GM23338 (cell line): ENCODE data around the gene CEACAM5. TPM values are rescaled to one million over a fixed set of nuclear protein-coding genes. Genes with fewer than 3 reads are reported as not detected.

ENCODE experiments used
- ATAC-seq: fragments of 200-7000 bp; cut with Tn5 transposase; 3 replicates; pipeline ENCODE4 v1.9.1; 2020
- DNase-seq: peaks from one replicate; pipeline ENCODE4 v3.0.0-alpha.2; 2015; ENCODE audit warnings: low spot score
- H2AFZ ChIP-seq: fragments of 200-600 bp; sonication (generic); 2 replicates; pipeline ENCODE4 v1.8.0; 2016; ENCODE audit warnings: antibody characterized with exemption, mild to moderate bottlenecking, moderate library complexity
- H3F3A ChIP-seq: fragments of 200-600 bp; sonication (generic); replicated peaks from 2 replicates; pipeline ENCODE4 v1.8.0; 2017; ENCODE audit warnings: antibody characterized with exemption, mixed run types, low read depth
- H3K27ac ChIP-seq: fragments of 200-600 bp; sonication (generic); 2 replicates; pipeline ENCODE4 v1.6.1; 2016; ENCODE audit warnings: low read depth
- H3K27me3 ChIP-seq: fragments of 200-600 bp; sonication (generic); 2 replicates; pipeline ENCODE4 v1.8.0; 2016; ENCODE audit warnings: mild to moderate bottlenecking, mixed run types, moderate library complexity; ENCODE audit not compliant: insufficient read depth
- H3K36me3 ChIP-seq: fragments of 200-600 bp; sonication (generic); 2 replicates; pipeline ENCODE4 v1.8.0; 2016; ENCODE audit warnings: mild to moderate bottlenecking; ENCODE audit not compliant: insufficient read depth
- H3K4me1 ChIP-seq: fragments of 200-600 bp; sonication (generic); 2 replicates; pipeline ENCODE4 v1.8.0; 2016; ENCODE audit warnings: mild to moderate bottlenecking, moderate library complexity; ENCODE audit not compliant: insufficient read depth
- H3K4me2 ChIP-seq: fragments of 200-600 bp; sonication (generic); 2 replicates; pipeline ENCODE4 v1.7.1; 2017; ENCODE audit warnings: mixed run types
- H3K4me3 ChIP-seq: fragments of 200-600 bp; sonication (generic); 2 replicates; pipeline ENCODE4 v1.6.1; 2016; ENCODE audit warnings: mixed run types
- H3K79me2 ChIP-seq: fragments of 200-600 bp; sonication (generic); replicated peaks from 2 replicates; pipeline ENCODE4 v1.8.0; 2017; ENCODE audit warnings: mild to moderate bottlenecking; ENCODE audit not compliant: insufficient read depth
- H3K9me2 ChIP-seq: fragments of 200-600 bp; sonication (generic); 2 replicates; pipeline ENCODE4 v1.8.0; 2017; ENCODE audit not compliant: insufficient read depth
- H4K20me1 ChIP-seq: fragments of 200-600 bp; sonication (generic); replicated peaks from 2 replicates; pipeline ENCODE4 v1.8.0; 2017; ENCODE audit warnings: mild to moderate bottlenecking; ENCODE audit not compliant: insufficient read depth
- H3K27ac Mint-ChIP-seq: 2 replicates; pipeline ENCODE4 v1.8.0; 2020; ENCODE audit warnings: inconsistent platforms, mild to moderate bottlenecking, moderate library complexity, mixed read lengths
- H3K27me3 Mint-ChIP-seq: 3 replicates; pipeline ENCODE4 v1.8.0; 2022; ENCODE audit warnings: low read depth, mild to moderate bottlenecking, moderate library complexity, mixed read lengths, inconsistent platforms; ENCODE audit not compliant: insufficient read depth, poor library complexity
- H3K36me3 Mint-ChIP-seq: 3 replicates; pipeline ENCODE4 v1.8.0; 2021; ENCODE audit warnings: low read depth, mild to moderate bottlenecking, inconsistent platforms, moderate library complexity, mixed read lengths
- H3K4me1 Mint-ChIP-seq: 3 replicates; pipeline ENCODE4 v1.8.0; 2020; ENCODE audit warnings: mild to moderate bottlenecking, inconsistent platforms, mixed read lengths
- H3K4me3 Mint-ChIP-seq: 3 replicates; pipeline ENCODE4 v1.8.0; 2021; ENCODE audit warnings: moderate library complexity, mild to moderate bottlenecking, inconsistent platforms, mixed read lengths
- H3K9me3 Mint-ChIP-seq: 3 replicates; pipeline ENCODE4 v1.8.0; 2020; ENCODE audit warnings: moderate library complexity, mild to moderate bottlenecking, inconsistent platforms, mixed read lengths
- CREB1 ChIP-seq: fragments of 250-450 bp; sonication (Bioruptor Pico); IDR thresholded peaks from 2 replicates; pipeline ENCODE4 v1.5.0; 2020; ENCODE audit warnings: low read depth, mild to moderate bottlenecking, moderate library complexity
- EZH2 ChIP-seq: fragments of 200-600 bp; sonication (generic); IDR thresholded peaks from one replicate; pipeline ENCODE4 v1.8.0; 2017; ENCODE audit warnings: antibody characterized with exemption, mild to moderate bottlenecking, low read depth; ENCODE audit not compliant: unreplicated experiment
- EZH2phosphoT487 ChIP-seq: fragments of 200-600 bp; sonication (generic); IDR thresholded peaks from one replicate; pipeline ENCODE4 v1.8.1; 2018; ENCODE audit warnings: antibody characterized with exemption; ENCODE audit not compliant: unreplicated experiment
- JUNB ChIP-seq: IDR thresholded peaks from one replicate; pipeline ENCODE4 v1.6.1; 2016; ENCODE audit warnings: antibody characterized with exemption; ENCODE audit not compliant: unreplicated experiment
- NANOG ChIP-seq: IDR thresholded peaks from 2 replicates; pipeline ENCODE4 v1.6.1; 2016; ENCODE audit warnings: antibody characterized with exemption, borderline replicate concordance
- POLR2AphosphoS5 ChIP-seq: IDR thresholded peaks from 2 replicates; pipeline ENCODE4 v1.6.1; 2016; ENCODE audit warnings: antibody characterized with exemption, low read depth
- STAT1 ChIP-seq: IDR thresholded peaks from one replicate; pipeline ENCODE4 v1.6.1; 2016; ENCODE audit warnings: antibody characterized with exemption; ENCODE audit not compliant: unreplicated experiment
- ZNF114 ChIP-seq: fragments of 250-450 bp; sonication (Bioruptor Pico); IDR thresholded peaks from 2 replicates; pipeline ENCODE4 v1.5.0; 2020; ENCODE audit warnings: mild to moderate bottlenecking, moderate library complexity
- ZNF331 ChIP-seq: fragments of 250-450 bp; sonication (Bioruptor Pico); IDR thresholded peaks from 2 replicates; pipeline ENCODE4 v1.5.0; 2020; ENCODE audit warnings: low read depth, mild to moderate bottlenecking, moderate library complexity
- polyA plus RNA-seq: library from polyadenylated mRNA; unstranded; fragments of >200 nt; fragmentation: Nextera tagmentation; extraction: Ambion mirVana; gene quantifications from 2 replicates; pipeline ENCODE4 v1.2.1, GENCODE V29; 2016
- total RNA-seq: library from RNA; depleted of rRNA; stranded (reverse); fragments of >200 nt; shearing (Covaris generic); gene quantifications from 2 replicates; pipeline ENCODE4 v1.2.3, GENCODE V29; 2014
- TF ChIP-seq, protein P1 (sequence below), 2 experiments: fragments of 200-600 bp in 1 of 2; sonication (generic) in 1 of 2; conservative IDR thresholded peaks; 2 replicates each; pipeline versions ENCODE4 v1.5.1 to v1.6.1; 2016 to 2017; ENCODE audit warnings: antibody characterized with exemption in 2 of 2, low read depth in 2 of 2, mild to moderate bottlenecking in 2 of 2, moderate library complexity in 1 of 2
- TF ChIP-seq, protein P2 (sequence below): IDR thresholded peaks from 2 replicates; pipeline ENCODE4 v1.6.1; 2016; ENCODE audit warnings: antibody characterized with exemption
- TF ChIP-seq, protein P3 (sequence below): fragments of 250-450 bp; sonication (Bioruptor Pico); IDR thresholded peaks from 2 replicates; pipeline ENCODE4 v1.5.0; 2020; ENCODE audit warnings: mild to moderate bottlenecking, moderate library complexity
- TF ChIP-seq, protein P4 (sequence below): IDR thresholded peaks from one replicate; pipeline ENCODE4 v1.6.1; 2018; ENCODE audit warnings: antibody characterized with exemption; ENCODE audit not compliant: unreplicated experiment

CEACAM5 gene
- total and polyA plus RNA-seq, 2 experiments from 2014 or later = not detected

DNA sequence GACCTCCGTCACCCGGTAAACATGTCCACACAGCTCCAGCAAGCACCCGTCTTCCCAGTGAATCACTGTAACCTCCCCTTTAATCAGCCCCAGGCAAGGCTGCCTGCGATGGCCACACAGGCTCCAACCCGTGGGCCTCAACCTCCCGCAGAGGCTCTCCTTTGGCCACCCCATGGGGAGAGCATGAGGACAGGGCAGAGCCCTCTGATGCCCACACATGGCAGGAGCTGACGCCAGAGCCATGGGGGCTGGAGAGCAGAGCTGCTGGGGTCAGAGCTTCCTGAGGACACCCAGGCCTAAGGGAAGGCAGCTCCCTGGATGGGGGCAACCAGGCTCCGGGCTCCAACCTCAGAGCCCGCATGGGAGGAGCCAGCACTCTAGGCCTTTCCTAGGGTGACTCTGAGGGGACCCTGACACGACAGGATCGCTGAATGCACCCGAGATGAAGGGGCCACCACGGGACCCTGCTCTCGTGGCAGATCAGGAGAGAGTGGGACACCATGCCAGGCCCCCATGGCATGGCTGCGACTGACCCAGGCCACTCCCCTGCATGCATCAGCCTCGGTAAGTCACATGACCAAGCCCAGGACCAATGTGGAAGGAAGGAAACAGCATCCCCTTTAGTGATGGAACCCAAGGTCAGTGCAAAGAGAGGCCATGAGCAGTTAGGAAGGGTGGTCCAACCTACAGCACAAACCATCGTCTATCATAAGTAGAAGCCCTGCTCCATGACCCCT is 9.0 kb upstream of the CEACAM5 start:
- Histone ChIP-seq H4K20me1 (peaks cover 4% of the 10 kb centered on the region; the same call in 1 of the 2 replicates), H3K9me2 (no peaks in the 10 kb centered on the region), H3K4me1 (no peaks in the 10 kb centered on the region), H3K27ac (no peak overlapping the region), H3F3A (no peaks in the 10 kb centered on the region), H3K36me3 (no peaks in the 10 kb centered on the region), H2AFZ (no peak overlapping the region), H3K4me2 (no peak overlapping the region), H3K79me2 (no peaks in the 10 kb centered on the region), H3K27me3 (no peaks in the 10 kb centered on the region), H3K4me3 (no peak overlapping the region)
- ATAC-seq (no peak), DNase-seq (no peak)
- TF ChIP-seq NANOG (no peak), JUNB (no peak), ZNF114 (CRISPR knock-in tag) (no peak), POLR2AphosphoS5 (no peak), CREB1 (no peak), EZH2 (no peak), EZH2phosphoT487 (no peak), ZNF331 (no peak), STAT1 (no peak)
- TF ChIP-seq, protein P1, sequence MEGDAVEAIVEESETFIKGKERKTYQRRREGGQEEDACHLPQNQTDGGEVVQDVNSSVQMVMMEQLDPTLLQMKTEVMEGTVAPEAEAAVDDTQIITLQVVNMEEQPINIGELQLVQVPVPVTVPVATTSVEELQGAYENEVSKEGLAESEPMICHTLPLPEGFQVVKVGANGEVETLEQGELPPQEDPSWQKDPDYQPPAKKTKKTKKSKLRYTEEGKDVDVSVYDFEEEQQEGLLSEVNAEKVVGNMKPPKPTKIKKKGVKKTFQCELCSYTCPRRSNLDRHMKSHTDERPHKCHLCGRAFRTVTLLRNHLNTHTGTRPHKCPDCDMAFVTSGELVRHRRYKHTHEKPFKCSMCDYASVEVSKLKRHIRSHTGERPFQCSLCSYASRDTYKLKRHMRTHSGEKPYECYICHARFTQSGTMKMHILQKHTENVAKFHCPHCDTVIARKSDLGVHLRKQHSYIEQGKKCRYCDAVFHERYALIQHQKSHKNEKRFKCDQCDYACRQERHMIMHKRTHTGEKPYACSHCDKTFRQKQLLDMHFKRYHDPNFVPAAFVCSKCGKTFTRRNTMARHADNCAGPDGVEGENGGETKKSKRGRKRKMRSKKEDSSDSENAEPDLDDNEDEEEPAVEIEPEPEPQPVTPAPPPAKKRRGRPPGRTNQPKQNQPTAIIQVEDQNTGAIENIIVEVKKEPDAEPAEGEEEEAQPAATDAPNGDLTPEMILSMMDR (conservative IDR thresholded peaks at IDR 0.05; ENCODE audit: low read depth in 2 of 2) = no peak
- TF ChIP-seq, protein P2, sequence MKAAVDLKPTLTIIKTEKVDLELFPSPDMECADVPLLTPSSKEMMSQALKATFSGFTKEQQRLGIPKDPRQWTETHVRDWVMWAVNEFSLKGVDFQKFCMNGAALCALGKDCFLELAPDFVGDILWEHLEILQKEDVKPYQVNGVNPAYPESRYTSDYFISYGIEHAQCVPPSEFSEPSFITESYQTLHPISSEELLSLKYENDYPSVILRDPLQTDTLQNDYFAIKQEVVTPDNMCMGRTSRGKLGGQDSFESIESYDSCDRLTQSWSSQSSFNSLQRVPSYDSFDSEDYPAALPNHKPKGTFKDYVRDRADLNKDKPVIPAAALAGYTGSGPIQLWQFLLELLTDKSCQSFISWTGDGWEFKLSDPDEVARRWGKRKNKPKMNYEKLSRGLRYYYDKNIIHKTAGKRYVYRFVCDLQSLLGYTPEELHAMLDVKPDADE = no peak
- TF ChIP-seq, protein P3, sequence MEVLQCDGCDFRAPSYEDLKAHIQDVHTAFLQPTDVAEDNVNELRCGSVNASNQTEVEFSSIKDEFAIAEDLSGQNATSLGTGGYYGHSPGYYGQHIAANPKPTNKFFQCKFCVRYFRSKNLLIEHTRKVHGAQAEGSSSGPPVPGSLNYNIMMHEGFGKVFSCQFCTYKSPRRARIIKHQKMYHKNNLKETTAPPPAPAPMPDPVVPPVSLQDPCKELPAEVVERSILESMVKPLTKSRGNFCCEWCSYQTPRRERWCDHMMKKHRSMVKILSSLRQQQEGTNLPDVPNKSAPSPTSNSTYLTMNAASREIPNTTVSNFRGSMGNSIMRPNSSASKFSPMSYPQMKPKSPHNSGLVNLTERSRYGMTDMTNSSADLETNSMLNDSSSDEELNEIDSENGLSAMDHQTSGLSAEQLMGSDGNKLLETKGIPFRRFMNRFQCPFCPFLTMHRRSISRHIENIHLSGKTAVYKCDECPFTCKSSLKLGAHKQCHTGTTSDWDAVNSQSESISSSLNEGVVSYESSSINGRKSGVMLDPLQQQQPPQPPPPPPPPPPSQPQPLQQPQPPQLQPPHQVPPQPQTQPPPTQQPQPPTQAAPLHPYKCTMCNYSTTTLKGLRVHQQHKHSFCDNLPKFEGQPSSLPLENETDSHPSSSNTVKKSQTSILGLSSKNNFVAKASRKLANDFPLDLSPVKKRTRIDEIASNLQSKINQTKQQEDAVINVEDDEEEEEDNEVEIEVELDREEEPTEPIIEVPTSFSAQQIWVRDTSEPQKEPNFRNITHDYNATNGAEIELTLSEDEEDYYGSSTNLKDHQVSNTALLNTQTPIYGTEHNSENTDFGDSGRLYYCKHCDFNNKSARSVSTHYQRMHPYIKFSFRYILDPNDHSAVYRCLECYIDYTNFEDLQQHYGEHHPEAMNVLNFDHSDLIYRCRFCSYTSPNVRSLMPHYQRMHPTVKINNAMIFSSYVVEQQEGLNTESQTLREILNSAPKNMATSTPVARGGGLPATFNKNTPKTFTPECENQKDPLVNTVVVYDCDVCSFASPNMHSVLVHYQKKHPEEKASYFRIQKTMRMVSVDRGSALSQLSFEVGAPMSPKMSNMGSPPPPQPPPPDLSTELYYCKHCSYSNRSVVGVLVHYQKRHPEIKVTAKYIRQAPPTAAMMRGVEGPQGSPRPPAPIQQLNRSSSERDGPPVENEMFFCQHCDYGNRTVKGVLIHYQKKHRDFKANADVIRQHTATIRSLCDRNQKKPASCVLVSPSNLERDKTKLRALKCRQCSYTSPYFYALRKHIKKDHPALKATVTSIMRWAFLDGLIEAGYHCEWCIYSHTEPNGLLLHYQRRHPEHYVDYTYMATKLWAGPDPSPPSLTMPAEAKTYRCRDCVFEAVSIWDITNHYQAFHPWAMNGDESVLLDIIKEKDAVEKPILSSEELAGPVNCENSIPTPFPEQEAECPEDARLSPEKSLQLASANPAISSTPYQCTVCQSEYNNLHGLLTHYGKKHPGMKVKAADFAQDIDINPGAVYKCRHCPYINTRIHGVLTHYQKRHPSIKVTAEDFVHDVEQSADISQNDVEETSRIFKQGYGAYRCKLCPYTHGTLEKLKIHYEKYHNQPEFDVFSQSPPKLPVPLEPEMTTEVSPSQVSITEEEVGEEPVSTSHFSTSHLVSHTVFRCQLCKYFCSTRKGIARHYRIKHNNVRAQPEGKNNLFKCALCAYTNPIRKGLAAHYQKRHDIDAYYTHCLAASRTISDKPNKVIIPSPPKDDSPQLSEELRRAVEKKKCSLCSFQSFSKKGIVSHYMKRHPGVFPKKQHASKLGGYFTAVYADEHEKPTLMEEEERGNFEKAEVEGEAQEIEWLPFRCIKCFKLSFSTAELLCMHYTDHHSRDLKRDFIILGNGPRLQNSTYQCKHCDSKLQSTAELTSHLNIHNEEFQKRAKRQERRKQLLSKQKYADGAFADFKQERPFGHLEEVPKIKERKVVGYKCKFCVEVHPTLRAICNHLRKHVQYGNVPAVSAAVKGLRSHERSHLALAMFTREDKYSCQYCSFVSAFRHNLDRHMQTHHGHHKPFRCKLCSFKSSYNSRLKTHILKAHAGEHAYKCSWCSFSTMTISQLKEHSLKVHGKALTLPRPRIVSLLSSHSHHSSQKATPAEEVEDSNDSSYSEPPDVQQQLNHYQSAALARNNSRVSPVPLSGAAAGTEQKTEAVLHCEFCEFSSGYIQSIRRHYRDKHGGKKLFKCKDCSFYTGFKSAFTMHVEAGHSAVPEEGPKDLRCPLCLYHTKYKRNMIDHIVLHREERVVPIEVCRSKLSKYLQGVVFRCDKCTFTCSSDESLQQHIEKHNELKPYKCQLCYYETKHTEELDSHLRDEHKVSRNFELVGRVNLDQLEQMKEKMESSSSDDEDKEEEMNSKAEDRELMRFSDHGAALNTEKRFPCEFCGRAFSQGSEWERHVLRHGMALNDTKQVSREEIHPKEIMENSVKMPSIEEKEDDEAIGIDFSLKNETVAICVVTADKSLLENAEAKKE (CRISPR knock-in tag) = no peak
- TF ChIP-seq, protein P4, sequence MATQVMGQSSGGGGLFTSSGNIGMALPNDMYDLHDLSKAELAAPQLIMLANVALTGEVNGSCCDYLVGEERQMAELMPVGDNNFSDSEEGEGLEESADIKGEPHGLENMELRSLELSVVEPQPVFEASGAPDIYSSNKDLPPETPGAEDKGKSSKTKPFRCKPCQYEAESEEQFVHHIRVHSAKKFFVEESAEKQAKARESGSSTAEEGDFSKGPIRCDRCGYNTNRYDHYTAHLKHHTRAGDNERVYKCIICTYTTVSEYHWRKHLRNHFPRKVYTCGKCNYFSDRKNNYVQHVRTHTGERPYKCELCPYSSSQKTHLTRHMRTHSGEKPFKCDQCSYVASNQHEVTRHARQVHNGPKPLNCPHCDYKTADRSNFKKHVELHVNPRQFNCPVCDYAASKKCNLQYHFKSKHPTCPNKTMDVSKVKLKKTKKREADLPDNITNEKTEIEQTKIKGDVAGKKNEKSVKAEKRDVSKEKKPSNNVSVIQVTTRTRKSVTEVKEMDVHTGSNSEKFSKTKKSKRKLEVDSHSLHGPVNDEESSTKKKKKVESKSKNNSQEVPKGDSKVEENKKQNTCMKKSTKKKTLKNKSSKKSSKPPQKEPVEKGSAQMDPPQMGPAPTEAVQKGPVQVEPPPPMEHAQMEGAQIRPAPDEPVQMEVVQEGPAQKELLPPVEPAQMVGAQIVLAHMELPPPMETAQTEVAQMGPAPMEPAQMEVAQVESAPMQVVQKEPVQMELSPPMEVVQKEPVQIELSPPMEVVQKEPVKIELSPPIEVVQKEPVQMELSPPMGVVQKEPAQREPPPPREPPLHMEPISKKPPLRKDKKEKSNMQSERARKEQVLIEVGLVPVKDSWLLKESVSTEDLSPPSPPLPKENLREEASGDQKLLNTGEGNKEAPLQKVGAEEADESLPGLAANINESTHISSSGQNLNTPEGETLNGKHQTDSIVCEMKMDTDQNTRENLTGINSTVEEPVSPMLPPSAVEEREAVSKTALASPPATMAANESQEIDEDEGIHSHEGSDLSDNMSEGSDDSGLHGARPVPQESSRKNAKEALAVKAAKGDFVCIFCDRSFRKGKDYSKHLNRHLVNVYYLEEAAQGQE = no peak
- Mint-ChIP-seq H3K4me3 (no peak overlapping the region), H3K36me3 (no peaks in the 10 kb centered on the region), H3K4me1 (no peaks in the 10 kb centered on the region; the same call in 2 of the 3 replicates), H3K27ac (no peak overlapping the region), H3K9me3 (no peaks in the 10 kb centered on the region), H3K27me3 (peaks cover 13% of the 10 kb centered on the region)
